ENCODE results near the gene SSC4D.
"Not testable (repeated sequence)": the region's sequence is repeated elsewhere in the genome, so short reads cannot be mapped to it uniquely, and the experiment has no call there.

The SSC4D gene

GRCh38 chr7:76403780-76404494 lies 5.6 kb downstream of the SSC4D start:
- no peak for TF ChIP-seq CTCF (IDR thresholded peaks at IDR 0.05; ENCODE audit: low read depth, low read length)
- no peak for DNase-seq (ENCODE audit: extremely low read depth, low read depth)

- not testable (repeated sequence) for DNase-seq (ENCODE audit: extremely low read depth, low read depth)
Measured at GRCh38 chr7:76403097-76403496, 6.4 kb downstream of the SSC4D start.

- DNase-seq (ENCODE audit: extremely low read depth, low read depth): no peak
- TF ChIP-seq CTCF (IDR thresholded peaks at IDR 0.05; ENCODE audit: low read depth, low read length): no peak
Measured at GRCh38 chr7:76400248-76400647, 9.2 kb downstream of the SSC4D start.

- DNase-seq (ENCODE audit: extremely low read depth, low read depth): no peak
- no peak for TF ChIP-seq CTCF (IDR thresholded peaks at IDR 0.05; ENCODE audit: low read depth, low read length)
Measured at GRCh38 chr7:76397409-76398183, 11.9 kb downstream of the SSC4D start.

- TF ChIP-seq CTCF (IDR thresholded peaks at IDR 0.05; ENCODE audit: low read depth, low read length): no peak
- no peak for DNase-seq (ENCODE audit: extremely low read depth, low read depth)
Measured at GRCh38 chr7:76396864-76397263, 12.6 kb downstream of the SSC4D start.

GRCh38 chr7:76395965-76396726 lies 13.4 kb downstream of the SSC4D start:
- DNase-seq (ENCODE audit: extremely low read depth, low read depth): no peak
- TF ChIP-seq CTCF (IDR thresholded peaks at IDR 0.05; ENCODE audit: low read depth, low read length): no peak

- DNase-seq (ENCODE audit: extremely low read depth, low read depth): not testable (repeated sequence)
Measured at GRCh38 chr7:76395605-76395964, 13.9 kb downstream of the SSC4D start.

- no peak for TF ChIP-seq CTCF (IDR thresholded peaks at IDR 0.05; ENCODE audit: low read depth, low read length)
- no peak for DNase-seq (ENCODE audit: extremely low read depth, low read depth)
Measured at GRCh38 chr7:76394957-76395356, 14.5 kb downstream of the SSC4D start.
